SK-MEL-5 (cell line): ENCODE measurements around the gene RRP12. TPM values are rescaled to one million over a fixed set of nuclear protein-coding genes. Genes with fewer than 3 reads are reported as not detected.
"Not testable (repeated sequence)": the region's sequence is repeated elsewhere in the genome, so short reads cannot be mapped to it uniquely, and the experiment has no call there.

Experiments
- DNase-seq: peaks from one replicate; pipeline ENCODE4 v3.0.0-alpha.2; 2016; ENCODE audit warnings: low read depth, low spot score
- in situ Hi-C: cut with HindIII; loops from 2 replicates; pipeline ENCODE4 v1.10.0; 2016; ENCODE audit warnings: low sequenced_read_pairs, high pct_unique_total_duplicates, low pct_unique_long_range_greater_than_20kb
- polyA plus RNA-seq, 2 experiments: library from polyadenylated mRNA; depleted of rRNA; stranded (reverse); fragments of >200 nt; gene quantifications; 2 replicates each; pipeline ENCODE4 v1.2.3, GENCODE V29; 2015
- total RNA-seq: library from RNA; depleted of rRNA; stranded (reverse); fragments of >200 nt; shearing (Covaris generic); gene quantifications from 2 replicates; pipeline ENCODE4 v1.2.3, GENCODE V29; 2014; rRNA removed

RRP12 gene, protein sequence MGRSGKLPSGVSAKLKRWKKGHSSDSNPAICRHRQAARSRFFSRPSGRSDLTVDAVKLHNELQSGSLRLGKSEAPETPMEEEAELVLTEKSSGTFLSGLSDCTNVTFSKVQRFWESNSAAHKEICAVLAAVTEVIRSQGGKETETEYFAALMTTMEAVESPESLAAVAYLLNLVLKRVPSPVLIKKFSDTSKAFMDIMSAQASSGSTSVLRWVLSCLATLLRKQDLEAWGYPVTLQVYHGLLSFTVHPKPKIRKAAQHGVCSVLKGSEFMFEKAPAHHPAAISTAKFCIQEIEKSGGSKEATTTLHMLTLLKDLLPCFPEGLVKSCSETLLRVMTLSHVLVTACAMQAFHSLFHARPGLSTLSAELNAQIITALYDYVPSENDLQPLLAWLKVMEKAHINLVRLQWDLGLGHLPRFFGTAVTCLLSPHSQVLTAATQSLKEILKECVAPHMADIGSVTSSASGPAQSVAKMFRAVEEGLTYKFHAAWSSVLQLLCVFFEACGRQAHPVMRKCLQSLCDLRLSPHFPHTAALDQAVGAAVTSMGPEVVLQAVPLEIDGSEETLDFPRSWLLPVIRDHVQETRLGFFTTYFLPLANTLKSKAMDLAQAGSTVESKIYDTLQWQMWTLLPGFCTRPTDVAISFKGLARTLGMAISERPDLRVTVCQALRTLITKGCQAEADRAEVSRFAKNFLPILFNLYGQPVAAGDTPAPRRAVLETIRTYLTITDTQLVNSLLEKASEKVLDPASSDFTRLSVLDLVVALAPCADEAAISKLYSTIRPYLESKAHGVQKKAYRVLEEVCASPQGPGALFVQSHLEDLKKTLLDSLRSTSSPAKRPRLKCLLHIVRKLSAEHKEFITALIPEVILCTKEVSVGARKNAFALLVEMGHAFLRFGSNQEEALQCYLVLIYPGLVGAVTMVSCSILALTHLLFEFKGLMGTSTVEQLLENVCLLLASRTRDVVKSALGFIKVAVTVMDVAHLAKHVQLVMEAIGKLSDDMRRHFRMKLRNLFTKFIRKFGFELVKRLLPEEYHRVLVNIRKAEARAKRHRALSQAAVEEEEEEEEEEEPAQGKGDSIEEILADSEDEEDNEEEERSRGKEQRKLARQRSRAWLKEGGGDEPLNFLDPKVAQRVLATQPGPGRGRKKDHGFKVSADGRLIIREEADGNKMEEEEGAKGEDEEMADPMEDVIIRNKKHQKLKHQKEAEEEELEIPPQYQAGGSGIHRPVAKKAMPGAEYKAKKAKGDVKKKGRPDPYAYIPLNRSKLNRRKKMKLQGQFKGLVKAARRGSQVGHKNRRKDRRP (N-terminal part only)
- 24.1 and 30.7 TPM in 2 replicates for total RNA-seq
- polyA plus RNA-seq (2015; cell fraction: cytosol; rRNA removed): 41.2 and 43.5 TPM in 2 replicates
- 69.3 and 80.4 TPM in 2 replicates for polyA plus RNA-seq (2015; cell fraction: nucleus; rRNA removed)

DNA sequence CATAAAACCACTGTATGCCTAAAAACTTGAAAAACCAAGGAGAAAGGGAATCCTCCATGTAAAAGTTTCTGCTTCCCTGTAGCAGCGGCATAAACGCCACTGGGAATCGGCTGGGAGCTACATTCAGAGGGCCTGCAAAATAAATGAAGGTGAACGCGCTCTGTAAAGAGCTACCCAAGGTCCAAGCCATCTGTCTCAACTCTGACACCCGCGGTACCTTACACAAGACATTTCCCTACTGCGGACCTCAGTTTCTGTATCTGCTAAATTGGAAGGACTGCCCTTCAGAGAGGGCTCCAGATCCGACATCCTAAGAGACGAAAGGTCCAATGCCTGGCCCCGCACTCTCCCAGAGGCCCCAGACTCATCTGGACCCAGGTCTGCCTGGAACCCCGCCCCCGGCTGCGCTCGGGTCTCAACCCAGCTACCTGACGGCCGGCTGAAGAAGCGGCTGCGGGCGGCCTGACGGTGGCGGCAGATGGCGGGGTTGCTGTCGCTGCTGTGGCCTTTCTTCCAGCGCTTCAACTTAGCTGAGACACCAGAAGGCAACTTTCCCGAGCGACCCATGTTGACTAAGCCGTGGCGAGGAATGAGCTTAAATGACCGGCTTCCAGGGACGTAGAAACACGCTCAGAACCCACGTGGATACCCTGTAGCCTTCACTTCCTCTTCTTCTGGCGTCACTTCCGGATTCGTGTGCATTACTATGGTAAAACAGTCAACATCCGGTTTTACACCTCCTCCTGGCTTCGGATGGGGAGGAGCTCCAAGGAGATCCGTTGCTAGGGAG, at the start of gene RRP12:
Gene RRP12, minus strand, starts transcription at position 676 of the 790 bp plus-strand sequence. Its CDS starts 109 bp downstream, at position 567.
- in situ Hi-C loops: no loop called here
- DNase-seq: peak; percentile 98

GRCh38 chr10:97450828-97451227, 49.7 kb upstream of the RRP12 start:
- DNase-seq: no peak
- in situ Hi-C loops: no loop called here

DNA sequence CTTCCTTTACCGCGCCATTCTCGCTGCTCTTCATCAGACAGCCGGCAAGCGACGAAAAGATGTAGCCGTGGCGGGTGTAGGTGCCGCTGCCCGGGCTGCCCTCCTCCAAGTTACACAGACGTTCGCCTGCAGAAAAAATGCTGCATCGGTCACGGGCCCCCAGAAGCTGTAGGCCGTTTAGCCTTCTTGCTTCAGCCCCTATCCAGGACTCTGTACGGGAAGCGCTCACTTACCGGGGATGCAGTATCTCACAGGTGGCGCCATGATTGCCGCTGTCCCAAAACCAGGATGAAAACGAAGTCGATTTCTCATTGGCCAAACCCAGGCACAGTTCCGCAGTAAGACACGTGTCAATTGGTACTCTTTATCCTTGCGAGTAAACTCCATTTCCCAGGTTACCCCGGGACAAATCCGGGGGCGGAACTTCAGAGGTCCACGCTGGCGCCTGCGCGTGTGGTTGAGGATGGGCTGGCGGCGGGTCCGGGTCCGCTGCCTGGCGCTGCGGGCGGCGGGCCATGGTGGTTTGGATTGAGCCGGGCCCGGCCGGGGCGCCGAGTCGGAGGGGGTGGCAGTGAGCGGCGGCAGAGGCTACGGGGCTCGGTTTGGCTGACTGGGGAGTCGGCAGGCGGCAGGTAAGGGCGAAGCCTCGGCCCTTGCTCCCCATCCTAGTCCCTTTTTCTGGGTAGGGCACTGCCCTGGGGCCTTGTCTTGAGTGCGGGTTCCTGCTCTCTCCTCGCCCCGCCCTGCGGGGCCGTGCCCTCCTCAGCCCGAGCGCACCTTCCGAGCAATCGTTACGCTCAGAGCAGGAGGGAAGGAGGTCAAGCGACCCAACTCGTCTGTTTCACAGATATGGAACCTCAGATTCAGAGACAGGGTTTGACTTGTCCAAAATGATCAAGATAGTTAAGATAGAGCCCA, 44.8 kb upstream of the RRP12 start, which contains the start of the genes EXOSC1 and ZDHHC16:
Gene EXOSC1, minus strand, starts transcription at position 285 of the 918 bp plus-strand sequence. Its CDS starts 21 bp downstream, at position 264.
Gene ZDHHC16, plus strand, starts transcription at position 454 of the 918 bp plus-strand sequence. CDS start 5,501 bp downstream, outside the sequence.
- DNase-seq: peak; percentile 96
- in situ Hi-C loops: no loop called here

GRCh38 chr10:97445357-97445721, 44.2 kb upstream of the RRP12 start:
- in situ Hi-C loops: no loop called here
- DNase-seq: no peak

DNA sequence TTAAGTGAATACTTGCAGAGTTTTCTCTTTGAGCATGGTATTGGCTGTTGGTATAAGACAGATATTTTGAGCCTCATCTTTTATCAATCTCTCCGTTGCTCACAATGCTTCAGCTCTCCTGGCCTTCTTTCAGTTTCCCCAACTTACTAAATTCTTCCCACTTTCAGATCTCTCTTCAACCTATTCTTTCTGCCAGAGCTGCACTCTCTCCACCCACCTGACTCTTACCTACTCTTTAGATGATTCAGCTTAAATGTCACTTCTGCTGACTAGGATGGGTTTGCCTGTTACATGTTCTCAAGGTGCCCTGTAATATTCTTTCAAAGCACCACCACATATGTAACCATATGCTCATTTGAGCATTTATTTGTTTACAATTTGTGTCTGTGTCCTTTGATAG, 43.1 kb upstream of the RRP12 start:
- no peak for DNase-seq
- in situ Hi-C loops: no loop called here

GRCh38 chr10:97442277-97442676, 41.1 kb upstream of the RRP12 start:
- DNase-seq: peak; percentile 54
- in situ Hi-C loops: no loop called here

DNA sequence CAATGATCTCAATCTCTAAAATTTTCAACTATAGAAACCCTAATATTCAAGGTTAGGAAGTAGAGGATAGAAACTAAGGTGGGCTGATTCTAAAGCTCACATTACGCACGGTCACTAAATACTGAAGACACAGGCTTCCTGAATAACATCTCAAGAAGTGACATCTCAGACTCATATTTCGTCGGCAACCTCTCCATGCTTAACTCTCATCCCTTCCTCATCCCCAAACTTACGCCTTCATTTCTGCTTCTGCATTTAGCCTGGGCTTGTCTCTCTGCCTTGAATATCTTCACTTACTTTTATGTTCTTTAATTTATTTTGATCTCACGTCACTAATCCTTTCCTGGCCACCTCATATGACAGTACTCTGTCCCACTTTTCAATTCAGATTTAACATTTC, 34.1 kb upstream of the RRP12 start:
- DNase-seq: no peak
- in situ Hi-C loops: no loop called here

DNA sequence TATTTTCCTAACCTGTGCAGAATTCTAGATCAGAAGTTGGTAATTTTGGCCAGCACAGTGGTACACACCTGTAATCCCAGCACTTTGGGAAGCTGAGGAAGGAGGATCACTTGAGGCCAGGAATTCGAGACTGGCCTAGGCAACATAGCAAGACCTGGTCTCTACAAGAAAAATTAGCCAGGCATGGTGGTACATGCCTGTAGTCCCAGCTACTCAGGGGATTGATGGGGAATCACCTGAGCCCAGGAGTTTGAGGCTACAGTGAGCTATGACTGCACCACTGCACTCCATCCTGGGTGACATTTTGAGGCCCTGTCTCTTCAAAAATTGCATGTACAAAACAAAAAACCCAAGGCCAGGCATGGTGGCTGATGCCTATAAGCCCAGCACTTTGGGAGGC, 33.4 kb upstream of the RRP12 start:
- no peak for DNase-seq
- in situ Hi-C loops: no loop called here

GRCh38 chr10:97434055-97434454, 32.9 kb upstream of the RRP12 start:
- in situ Hi-C loops: no loop called here
- DNase-seq: peak; percentile 47

DNA sequence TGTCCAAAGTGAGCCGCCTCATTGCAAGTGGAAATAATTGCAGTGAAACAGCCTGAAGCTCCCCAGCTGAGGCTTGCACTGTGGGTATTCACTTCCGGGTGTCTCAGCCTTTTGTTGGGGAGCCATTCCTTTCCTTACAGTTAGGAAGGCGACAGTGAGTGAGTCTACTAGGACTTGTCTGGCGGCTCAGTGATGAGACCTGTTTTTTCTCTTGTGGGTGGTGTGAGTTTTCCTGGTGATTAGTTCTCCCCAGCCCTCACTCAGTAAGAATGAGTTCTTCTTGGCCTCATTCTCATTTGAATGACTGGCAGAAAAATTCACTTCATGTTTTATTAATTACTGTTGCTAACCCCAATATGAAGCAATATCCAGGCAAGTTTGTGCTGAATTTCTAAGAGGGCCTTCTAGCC, 27.4 kb upstream of the RRP12 start:
- no peak for DNase-seq
- in situ Hi-C loops: no loop called here

DNA sequence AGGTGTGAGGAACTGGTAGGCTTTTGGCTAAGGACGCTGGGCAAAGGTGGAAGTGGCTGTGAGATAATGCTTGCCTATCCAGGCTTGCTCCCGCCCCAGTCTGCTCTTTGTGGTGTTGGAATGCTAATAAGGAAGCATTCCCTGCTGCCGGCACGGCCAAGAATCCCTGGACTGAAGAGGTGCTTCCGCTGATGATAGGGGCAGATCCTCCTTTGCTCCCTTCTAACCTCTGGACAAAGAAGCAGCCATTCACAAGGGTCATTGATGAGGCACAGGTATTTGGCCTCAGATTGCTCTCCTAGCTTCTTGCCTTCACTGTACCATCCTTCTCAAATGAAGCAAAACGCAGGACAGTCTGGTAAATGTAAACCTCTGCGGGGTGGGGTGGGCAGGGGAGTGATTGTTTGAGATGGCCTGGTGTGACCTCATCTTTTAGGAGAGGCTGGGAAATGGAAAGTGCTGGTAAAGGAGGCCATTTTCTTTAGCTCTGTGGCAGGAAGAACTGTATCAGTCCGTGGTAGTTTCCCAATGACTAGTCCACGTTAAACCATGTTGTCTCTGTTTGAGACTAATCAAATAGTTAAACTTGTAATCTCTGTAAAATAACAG, 26.5 kb upstream of the RRP12 start:
- in situ Hi-C loops: no loop called here
- no peak for DNase-seq

GRCh38 chr10:97426776-97427570, 25.8 kb upstream of the RRP12 start:
- no peak for DNase-seq

GRCh38 chr10:97425964-97426775, 25.0 kb upstream of the RRP12 start, which contains the start of gene PGAM1:
TSS of gene PGAM1 (plus strand) at chr10:97426191. CDS start at chr10:97426308, 117 bp downstream.
- peak; percentile 93 for DNase-seq
- in situ Hi-C loops: no loop called here

More at GRCh38 chr10:97426776-97427570, 25.8 kb upstream of the RRP12 start:
- in situ Hi-C loops: no loop called here

GRCh38 chr10:97423757-97424098, 22.6 kb upstream of the RRP12 start:
- DNase-seq, in situ Hi-C loops: not testable (repeated sequence)
